DOHH2 (cell line): ENCODE results near the gene TCEAL8.

Experiments used
- H3F3A ChIP-seq: fragments of 200-600 bp; sonication (generic), shearing (Covaris generic); 2 replicates; pipeline ENCODE4 v1.6.0; 2016; ENCODE audit warnings: antibody characterized with exemption, mild to moderate bottlenecking; ENCODE audit not compliant: control insufficient read depth, insufficient read depth
- H3K27ac ChIP-seq: fragments of 200-600 bp; sonication (generic); 2 replicates; pipeline ENCODE4 v1.5.1; 2014; ENCODE audit warnings: low read depth, mild to moderate bottlenecking, low read length, moderate library complexity
- H3K27me3 ChIP-seq: fragments of 200-600 bp; sonication (generic); 2 replicates; pipeline ENCODE4 v1.6.1; 2014; ENCODE audit warnings: mild to moderate bottlenecking, low read length, mixed read lengths; ENCODE audit not compliant: control insufficient read depth
- H3K36me3 ChIP-seq: fragments of 200-600 bp; sonication (generic); 2 replicates; pipeline ENCODE4 v1.6.1; 2014; ENCODE audit warnings: mild to moderate bottlenecking, low read length, moderate library complexity, mixed read lengths; ENCODE audit not compliant: control insufficient read depth
- H3K4me1 ChIP-seq: fragments of 200-600 bp; sonication (generic); 2 replicates; pipeline ENCODE4 v1.6.1; 2014; ENCODE audit warnings: mild to moderate bottlenecking, low read length, mixed read lengths; ENCODE audit not compliant: control insufficient read depth
- H3K4me2 ChIP-seq: fragments of 200-600 bp; sonication (generic); 2 replicates; pipeline ENCODE4 v1.6.0; 2014; ENCODE audit warnings: mild to moderate bottlenecking, low read length, moderate library complexity
- H3K4me3 ChIP-seq: fragments of 200-600 bp; sonication (generic); 2 replicates; pipeline ENCODE4 v1.5.1; 2014; ENCODE audit warnings: mild to moderate bottlenecking, low read length, mixed read lengths
- H3K79me2 ChIP-seq: fragments of 200-600 bp; sonication (generic); 2 replicates; pipeline ENCODE4 v1.6.1; 2014; ENCODE audit warnings: mild to moderate bottlenecking, low read length, mixed read lengths; ENCODE audit not compliant: control insufficient read depth
- H3K9me2 ChIP-seq: fragments of 200-600 bp; sonication (generic); replicated peaks from 2 replicates; pipeline ENCODE4 v1.6.1; 2014; ENCODE audit warnings: mild to moderate bottlenecking, low read length, mixed read lengths; ENCODE audit not compliant: control insufficient read depth
- H3K9me3 ChIP-seq: fragments of 200-600 bp; sonication (generic); 2 replicates; pipeline ENCODE4 v1.6.1; 2014; ENCODE audit warnings: antibody characterized with exemption, low read length, mixed read lengths; ENCODE audit not compliant: control insufficient read depth, insufficient read depth
- H4K20me1 ChIP-seq: fragments of 200-600 bp; sonication (generic); 2 replicates; pipeline ENCODE4 v1.6.0; 2014; ENCODE audit warnings: low read depth, mild to moderate bottlenecking, antibody characterized with exemption, low read length, moderate library complexity; ENCODE audit not compliant: control insufficient read depth, insufficient read depth
- CTCF ChIP-seq: fragments of 200-600 bp; sonication (generic); IDR thresholded peaks from one replicate; pipeline ENCODE4 v1.5.1; 2014; ENCODE audit warnings: antibody characterized with exemption, mild to moderate bottlenecking, low read depth, low read length; ENCODE audit not compliant: poor library complexity, severe bottlenecking
- EZH2phosphoT487 ChIP-seq: fragments of 200-600 bp; sonication (generic); IDR thresholded peaks from 2 replicates; pipeline ENCODE4 v1.6.1; 2017; ENCODE audit warnings: borderline replicate concordance, mild to moderate bottlenecking, antibody characterized with exemption, low read length, moderate library complexity, mixed read lengths

TCEAL8 gene

GRCh38 chrX:103254171-103254824 is 657 bp downstream of the TCEAL8 start:
- Histone ChIP-seq H3K36me3 (no peaks in the 10 kb centered on the region; the same call in 1 of the 2 replicates), H3K27ac (no peak overlapping the region), H3K9me2 (no peaks in the 10 kb centered on the region), H3K4me2 (peak overlapping the region; percentile 75), H3K79me2 (peaks cover 9% of the 10 kb centered on the region), H3K4me1 (peaks cover 4% of the 10 kb centered on the region; the same call in 1 of the 2 replicates), H4K20me1 (no peaks in the 10 kb centered on the region), H3K9me3 (no peaks in the 10 kb centered on the region), H3F3A (no peaks in the 10 kb centered on the region), H3K27me3 (no peaks in the 10 kb centered on the region), H3K4me3 (peak overlapping the region; percentile 83)
- TF ChIP-seq EZH2phosphoT487 = no peak

- peak overlapping the region; percentile 75 for H3K4me2 ChIP-seq
- no peak overlapping the region for H3K27ac ChIP-seq
- no peaks in the 10 kb centered on the region for H3K9me3 ChIP-seq
- peaks cover 9% of the 10 kb centered on the region for H3K79me2 ChIP-seq
- H4K20me1 ChIP-seq = no peaks in the 10 kb centered on the region
- no peaks in the 10 kb centered on the region for H3K9me2 ChIP-seq
- TF ChIP-seq CTCF (no peak), EZH2phosphoT487 (no peak)
- H3K4me3 ChIP-seq = peak overlapping the region; percentile 83
- no peaks in the 10 kb centered on the region; the same call in 1 of the 2 replicates for H3K36me3 ChIP-seq
- H3F3A ChIP-seq = no peaks in the 10 kb centered on the region
- no peaks in the 10 kb centered on the region for H3K27me3 ChIP-seq
- H3K4me1 ChIP-seq = peaks cover 4% of the 10 kb centered on the region; the same call in 1 of the 2 replicates
These were observed 1.3 kb downstream of the TCEAL8 start for GRCh38 chrX:103253608-103254007.

- Histone ChIP-seq H3K9me2 (no peaks in the 10 kb centered on the region), H4K20me1 (no peaks in the 10 kb centered on the region), H3K4me2 (no peak overlapping the region), H3K9me3 (no peaks in the 10 kb centered on the region), H3F3A (no peaks in the 10 kb centered on the region), H3K4me3 (no peak overlapping the region), H3K79me2 (peaks cover 9% of the 10 kb centered on the region), H3K27me3 (no peaks in the 10 kb centered on the region; the same call in 1 of the 2 replicates), H3K4me1 (peaks cover 4% of the 10 kb centered on the region; the same call in 1 of the 2 replicates), H3K36me3 (no peaks in the 10 kb centered on the region; the same call in 1 of the 2 replicates), H3K27ac (no peak overlapping the region)
- TF ChIP-seq EZH2phosphoT487 (no peak), CTCF (no peak)
These were observed 4.0 kb downstream of the TCEAL8 start for GRCh38 chrX:103250977-103251376.

- no peaks in the 10 kb centered on the region; the same call in 1 of the 2 replicates for H3K27me3 ChIP-seq
These were observed 5.2 kb downstream of the TCEAL8 start for GRCh38 chrX:103249805-103250204.

More at GRCh38 chrX:103249805-103250204, 5.2 kb downstream of the TCEAL8 start:
- no peaks in the 10 kb centered on the region for H3F3A ChIP-seq
- H3K9me3 ChIP-seq = no peaks in the 10 kb centered on the region
- no peaks in the 10 kb centered on the region for H3K4me1 ChIP-seq
- H3K36me3 ChIP-seq = no peaks in the 10 kb centered on the region; the same call in 1 of the 2 replicates
- no peak for TF ChIP-seq EZH2phosphoT487
- no peak for TF ChIP-seq CTCF
- H4K20me1 ChIP-seq = no peaks in the 10 kb centered on the region
- peaks cover 8% of the 10 kb centered on the region for H3K79me2 ChIP-seq
- no peak overlapping the region for H3K4me3 ChIP-seq
- no peaks in the 10 kb centered on the region for H3K9me2 ChIP-seq
- no peak overlapping the region for H3K4me2 ChIP-seq
- H3K27ac ChIP-seq = no peak overlapping the region
